Lower lobe of right lung (tissue), 2 donors: Measurements from ENCODE around the gene AJAP1. TPM values are rescaled to one million over a fixed set of nuclear protein-coding genes. Genes with fewer than 3 reads are reported as not detected.

Source experiments
- ATAC-seq, 2 donors: fragments of 200-7000 bp; cut with Tn5 transposase; one replicate each; pipeline ENCODE4 v1.9.1; 2020 to 2022; ENCODE audit warnings: mild to moderate bottlenecking in 2 of 2, moderate library complexity in 2 of 2
- DNase-seq: peaks from one replicate; pipeline ENCODE4 v3.0.0-alpha.2; 2020
- H3K27ac ChIP-seq: fragments of 200-600 bp; one replicate; pipeline ENCODE4 v1.8.0; 2022
- H3K27me3 ChIP-seq: fragments of 200-600 bp; one replicate; pipeline ENCODE4 v1.8.0; 2022; ENCODE audit warnings: low read depth
- H3K36me3 ChIP-seq: fragments of 200-600 bp; one replicate; pipeline ENCODE4 v1.8.0; 2022; ENCODE audit warnings: mild to moderate bottlenecking
- H3K4me1 ChIP-seq: fragments of 200-600 bp; one replicate; pipeline ENCODE4 v1.8.0; 2022
- H3K4me3 ChIP-seq: fragments of 200-600 bp; one replicate; pipeline ENCODE4 v1.8.0; 2022; ENCODE audit warnings: mild to moderate bottlenecking
- H3K9me3 ChIP-seq: fragments of 200-600 bp; one replicate; pipeline ENCODE4 v1.8.0; 2022
- intact Hi-C: fragments of 100-400 bp; cut with DNase I; formaldehyde crosslinking; loops from one replicate; pipeline ENCODE4 v1.11.0; 2022
- total RNA-seq: library from RNA; stranded (reverse); fragmentation: NEBNext Ultra II Directional; extraction: Animal tissue kit (Norgen Biotek cat#: 25700); gene quantifications from one replicate; pipeline ENCODE4 v1.2.1, GENCODE V29; 2021
- TF ChIP-seq, protein P1 (sequence below): fragments of 200-600 bp; IDR thresholded peaks from one replicate; pipeline ENCODE4 v1.8.0; 2022; ENCODE audit warnings: antibody characterized with exemption, mild to moderate bottlenecking
- donor health status: DM: no; HTN: yes; CAD: no; lungs with severe emphysema.

The AJAP1 gene
- total RNA-seq, 1 donor from 2014 or later: 0.77 TPM

DNA sequence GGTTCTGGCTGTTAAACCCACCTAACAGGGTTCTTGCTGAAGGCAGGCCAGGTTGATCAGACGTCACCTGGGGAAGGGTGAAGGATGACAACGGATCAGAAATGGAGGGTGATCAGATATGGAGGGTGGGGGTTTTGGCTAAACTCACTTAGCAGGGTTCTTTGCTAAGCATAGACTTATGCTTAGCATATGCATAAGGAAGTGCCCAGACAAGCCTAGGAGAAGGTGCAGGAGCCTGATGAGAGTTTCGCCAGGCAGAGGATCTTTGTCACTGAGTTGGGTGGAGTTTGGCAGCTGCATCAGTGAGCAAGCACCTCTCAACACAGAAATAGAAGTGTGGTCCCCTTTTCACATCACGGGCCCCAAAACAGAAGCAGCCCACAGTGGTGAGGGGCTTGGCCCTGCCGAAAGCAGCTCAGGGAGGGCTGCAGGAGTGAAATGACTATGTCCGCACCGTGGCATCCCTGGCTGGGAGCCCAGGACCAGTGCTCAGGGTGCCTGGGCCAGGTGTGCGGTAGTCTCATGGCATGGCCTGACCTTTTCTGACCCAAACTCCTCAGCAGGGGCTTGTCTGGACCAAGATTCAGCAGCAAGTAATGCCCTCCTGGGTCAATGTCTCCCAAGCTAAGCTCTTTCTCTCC is 101.6 kb downstream of the AJAP1 start:
- no peak for DNase-seq
- Histone ChIP-seq H3K36me3 (no peaks in the 10 kb centered on the region), H3K27ac (no peak overlapping the region), H3K27me3 (no peaks in the 10 kb centered on the region), H3K4me1 (no peaks in the 10 kb centered on the region), H3K4me3 (no peak overlapping the region), H3K9me3 (no peaks in the 10 kb centered on the region)
- intact Hi-C loops: no loop called here
- ATAC-seq: no peak
- TF ChIP-seq, protein P1, sequence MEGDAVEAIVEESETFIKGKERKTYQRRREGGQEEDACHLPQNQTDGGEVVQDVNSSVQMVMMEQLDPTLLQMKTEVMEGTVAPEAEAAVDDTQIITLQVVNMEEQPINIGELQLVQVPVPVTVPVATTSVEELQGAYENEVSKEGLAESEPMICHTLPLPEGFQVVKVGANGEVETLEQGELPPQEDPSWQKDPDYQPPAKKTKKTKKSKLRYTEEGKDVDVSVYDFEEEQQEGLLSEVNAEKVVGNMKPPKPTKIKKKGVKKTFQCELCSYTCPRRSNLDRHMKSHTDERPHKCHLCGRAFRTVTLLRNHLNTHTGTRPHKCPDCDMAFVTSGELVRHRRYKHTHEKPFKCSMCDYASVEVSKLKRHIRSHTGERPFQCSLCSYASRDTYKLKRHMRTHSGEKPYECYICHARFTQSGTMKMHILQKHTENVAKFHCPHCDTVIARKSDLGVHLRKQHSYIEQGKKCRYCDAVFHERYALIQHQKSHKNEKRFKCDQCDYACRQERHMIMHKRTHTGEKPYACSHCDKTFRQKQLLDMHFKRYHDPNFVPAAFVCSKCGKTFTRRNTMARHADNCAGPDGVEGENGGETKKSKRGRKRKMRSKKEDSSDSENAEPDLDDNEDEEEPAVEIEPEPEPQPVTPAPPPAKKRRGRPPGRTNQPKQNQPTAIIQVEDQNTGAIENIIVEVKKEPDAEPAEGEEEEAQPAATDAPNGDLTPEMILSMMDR: no peak

DNA sequence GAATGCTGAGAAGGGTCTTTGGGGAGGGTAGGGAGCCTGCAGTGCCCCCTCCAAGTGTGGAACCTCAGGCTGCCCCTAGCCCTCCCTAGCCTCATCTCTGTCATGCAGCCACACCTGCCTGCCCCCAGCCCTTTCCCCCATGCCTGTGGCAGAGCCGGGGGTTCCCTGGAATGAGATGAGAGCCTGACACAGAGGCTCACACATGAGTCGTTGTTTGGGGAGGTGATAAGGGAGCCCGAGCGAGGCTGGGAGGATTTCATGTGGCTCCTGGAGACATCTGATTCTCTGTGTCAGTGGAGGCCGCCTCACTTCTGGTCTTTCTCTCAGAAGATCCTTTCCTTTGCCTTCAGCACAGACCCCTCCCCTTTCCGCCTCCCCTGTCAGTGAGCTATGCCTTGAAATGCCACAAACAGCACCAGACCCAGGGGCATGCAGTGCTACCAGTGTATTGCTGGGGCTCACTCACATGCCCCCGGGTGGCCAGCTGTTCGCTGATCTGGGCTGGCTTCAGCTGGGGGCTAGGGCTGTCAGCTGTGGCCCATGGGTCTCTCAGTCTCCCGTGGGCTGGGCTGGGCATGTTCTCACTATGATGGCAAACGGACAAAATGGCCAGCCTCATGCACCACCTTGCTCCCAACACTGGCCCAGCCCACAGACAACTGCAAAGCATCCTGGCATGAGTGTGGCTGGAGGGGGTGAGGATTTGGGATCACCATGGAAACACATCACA is 102.6 kb downstream of the AJAP1 start:
- DNase-seq: no peak
- H3K27ac ChIP-seq: no peak overlapping the region
- intact Hi-C loops: no loop called here

DNA sequence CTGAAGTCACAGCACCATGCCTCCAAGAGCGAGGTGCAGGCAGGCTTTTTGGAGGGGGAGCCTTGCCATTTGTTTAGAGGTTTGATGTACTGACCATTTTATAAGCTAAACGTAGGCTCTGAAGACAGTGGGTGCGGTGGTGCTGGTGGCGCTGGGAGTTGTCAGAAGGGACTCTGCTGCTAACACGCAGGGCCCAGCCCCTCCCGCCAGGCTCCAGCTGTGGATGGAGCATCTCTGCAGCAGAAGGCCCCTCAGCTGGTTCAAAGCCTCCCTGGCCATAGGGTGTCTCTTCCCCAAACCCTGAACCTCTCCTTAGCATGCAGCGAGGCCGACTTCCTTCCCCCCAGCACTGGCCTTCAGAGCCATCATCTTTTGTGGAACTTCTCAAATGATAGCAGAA is 105.3 kb downstream of the AJAP1 start:
- Histone ChIP-seq H3K4me1 (no peaks in the 10 kb centered on the region), H3K36me3 (no peaks in the 10 kb centered on the region), H3K27ac (no peak overlapping the region), H3K27me3 (no peaks in the 10 kb centered on the region), H3K4me3 (no peak overlapping the region), H3K9me3 (no peaks in the 10 kb centered on the region)
- TF ChIP-seq, protein P1: no peak
- DNase-seq (no peak), ATAC-seq (no peak)
- intact Hi-C loops: no loop called here

More for the DNA sequence above, 102.6 kb downstream of the AJAP1 start:
- Histone ChIP-seq H3K4me1 (no peaks in the 10 kb centered on the region), H3K27me3 (no peaks in the 10 kb centered on the region), H3K4me3 (no peak overlapping the region), H3K9me3 (no peaks in the 10 kb centered on the region), H3K36me3 (no peaks in the 10 kb centered on the region)
- TF ChIP-seq, protein P1: no peak
- ATAC-seq: no peak

DNA sequence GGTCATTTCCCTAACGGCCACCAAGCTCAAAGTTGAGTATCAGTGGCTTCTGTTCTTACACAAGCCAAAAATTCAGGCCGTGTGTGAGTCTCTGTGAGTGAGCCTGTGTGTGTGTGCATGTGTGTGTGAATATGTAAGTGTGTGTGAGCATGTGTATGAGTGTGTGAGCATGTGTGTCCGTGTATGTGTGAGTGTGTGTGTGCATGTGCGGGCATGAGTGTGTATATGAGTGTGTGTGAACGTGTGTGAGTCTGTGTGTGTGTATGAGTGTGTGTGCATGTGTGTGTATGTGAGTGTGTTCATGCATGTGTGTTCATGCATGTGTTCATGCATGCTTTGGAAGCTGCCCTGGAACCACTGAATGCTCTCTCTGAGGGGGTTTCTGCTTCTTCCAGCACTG is 105.7 kb downstream of the AJAP1 start:
- TF ChIP-seq, protein P1: no peak
- intact Hi-C loops: no loop called here
- H3K9me3 ChIP-seq: no peaks in the 10 kb centered on the region
- DNase-seq (no peak), ATAC-seq (no peak)
- no peak overlapping the region for H3K4me3 ChIP-seq
- H3K4me1 ChIP-seq: no peaks in the 10 kb centered on the region
- no peak overlapping the region for H3K27ac ChIP-seq
- H3K36me3 ChIP-seq: no peaks in the 10 kb centered on the region
- H3K27me3 ChIP-seq: no peaks in the 10 kb centered on the region

DNA sequence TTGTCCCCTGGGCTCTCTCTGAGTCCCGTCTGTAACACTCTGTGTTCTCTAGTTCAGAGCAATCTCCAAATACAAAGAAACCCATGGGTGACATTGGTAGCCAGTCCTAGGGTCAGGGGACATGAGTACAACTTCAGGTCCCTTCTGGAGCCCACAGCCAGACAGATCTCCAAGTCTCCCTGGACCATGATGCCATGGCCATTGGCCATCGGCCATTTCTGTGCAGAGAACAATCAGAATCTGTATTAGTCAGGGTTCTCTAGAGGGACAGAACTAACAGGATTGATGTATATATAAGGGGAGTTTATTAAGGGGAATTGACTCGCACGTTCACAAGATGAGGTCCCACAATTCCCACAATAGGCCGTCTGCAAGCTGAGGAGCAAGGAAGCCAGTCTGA is 106.9 kb downstream of the AJAP1 start:
- no peak for DNase-seq

More for the DNA sequence above, 106.9 kb downstream of the AJAP1 start:
- H3K4me1 ChIP-seq: no peaks in the 10 kb centered on the region
- no peaks in the 10 kb centered on the region for H3K36me3 ChIP-seq
- no peaks in the 10 kb centered on the region for H3K27me3 ChIP-seq
- H3K9me3 ChIP-seq: no peaks in the 10 kb centered on the region
- TF ChIP-seq, protein P1: no peak
- ATAC-seq: no peak
- no peak overlapping the region for H3K27ac ChIP-seq
- intact Hi-C loops: no loop called here
- H3K4me3 ChIP-seq: no peak overlapping the region
